K562 (cell line): ENCODE measurements around the gene FLAD1. TPM values are rescaled to one million over a fixed set of nuclear protein-coding genes. Genes with fewer than 3 reads are reported as not detected.

Experiments used
- BCL6 ChIP-seq: fragments of 250-450 bp; sonication (Bioruptor Pico); IDR thresholded peaks from 2 replicates; pipeline ENCODE4 v1.4.0; 2020
- CAMTA2 ChIP-seq: fragments of 250-450 bp; sonication (Bioruptor Pico); conservative IDR thresholded peaks from 2 replicates; pipeline ENCODE4 v1.5.1; 2022
- CC2D1A ChIP-seq: fragments of 450-650 bp; IDR thresholded peaks from 2 replicates; pipeline ENCODE4 v1.6.1; 2017; ENCODE audit warnings: mild to moderate bottlenecking
- ESRRB ChIP-seq: fragments of 250-450 bp; sonication (Bioruptor Pico); IDR thresholded peaks from 2 replicates; pipeline ENCODE4 v1.5.0; 2020; ENCODE audit warnings: mild to moderate bottlenecking, moderate library complexity, borderline replicate concordance
- FOXP1 ChIP-seq: sonication (generic); formaldehyde crosslinking; IDR thresholded peaks from 2 replicates; pipeline ENCODE4 v1.8.0; 2022; ENCODE audit warnings: mild to moderate bottlenecking, missing genetic modification reagents
- IRF2 ChIP-seq: sonication (generic); formaldehyde crosslinking; IDR thresholded peaks from 2 replicates; pipeline ENCODE4 v1.8.1; 2022; ENCODE audit warnings: mild to moderate bottlenecking, missing genetic modification reagents
- MIER1 ChIP-seq: fragments of 450-650 bp; IDR thresholded peaks from 2 replicates; pipeline ENCODE4 v1.6.1; 2016; ENCODE audit warnings: antibody characterized with exemption, mild to moderate bottlenecking, low read depth
- MYNN ChIP-seq, 2 experiments: sonication (generic); formaldehyde crosslinking in 1 of 2; IDR thresholded peaks; 2 replicates each; pipeline versions ENCODE4 v1.5.0 to v1.6.1; 2016 to 2020; ENCODE audit warnings: antibody characterized with exemption in 1 of 2, missing genetic modification reagents in 1 of 2
- NR3C1 ChIP-seq: sonication (generic); formaldehyde crosslinking; IDR thresholded peaks from 2 replicates; pipeline ENCODE4 v1.8.1; 2022; ENCODE audit warnings: missing genetic modification reagents
- PRMT5 ChIP-seq: sonication (generic); formaldehyde crosslinking; IDR thresholded peaks from 2 replicates; pipeline ENCODE4 v1.5.0; 2020; ENCODE audit warnings: missing genetic modification reagents
- RBM17 ChIP-seq: fragments of 200-400 bp; formaldehyde crosslinking; IDR thresholded peaks from 2 replicates; pipeline ENCODE4 v1.6.1; 2017; ENCODE audit warnings: low read depth, mild to moderate bottlenecking, low read length, borderline replicate concordance
- RFX1 ChIP-seq: fragments of 450-650 bp; IDR thresholded peaks from 2 replicates; pipeline ENCODE4 v1.6.1; 2016; ENCODE audit warnings: mild to moderate bottlenecking, moderate library complexity
- RFX5 ChIP-seq: IDR thresholded peaks from 2 replicates; pipeline ENCODE4 v1.6.1; 2011; ENCODE audit warnings: low read depth, mild to moderate bottlenecking, improper control_type of control experiment, low read length
- TAF15 ChIP-seq: fragments of 200-400 bp; formaldehyde crosslinking; IDR thresholded peaks from 2 replicates; pipeline ENCODE4 v1.6.1; 2017; ENCODE audit warnings: mild to moderate bottlenecking, low read depth, low read length, moderate library complexity
- TEAD4 ChIP-seq, 2 experiments: sonication (generic) in 1 of 2; formaldehyde crosslinking in 1 of 2; IDR thresholded peaks; 2 replicates each; pipeline versions ENCODE4 v1.6.1 to v1.8.0; 2012 to 2022; ENCODE audit warnings: borderline replicate concordance in 1 of 2, inconsistent platforms in 1 of 2, low read length in 1 of 2, mild to moderate bottlenecking in 1 of 2, missing genetic modification reagents in 1 of 2
- YY1 ChIP-seq, 3 experiments: IDR thresholded peaks; 2 replicates each; pipeline ENCODE4 v1.6.1; 2011; ENCODE audit warnings: low read length in 2 of 3, mild to moderate bottlenecking in 2 of 3, moderate library complexity in 2 of 3, borderline replicate concordance in 1 of 3, control low read depth in 1 of 3, low read depth in 1 of 3; ENCODE audit not compliant: insufficient read depth in 3 of 3, insufficient replicate concordance in 2 of 3, control insufficient read depth in 1 of 3, insufficient read length in 1 of 3; ENCODE audit errors: extremely low read depth in 1 of 3
- ZNF121 ChIP-seq: sonication (generic); formaldehyde crosslinking; conservative IDR thresholded peaks from 2 replicates; pipeline ENCODE4 v1.8.0; 2022; ENCODE audit warnings: missing genetic modification reagents
- ZNF584 ChIP-seq: fragments of 200-800 bp; sonication (Bioruptor generic); IDR thresholded peaks from 2 replicates; pipeline ENCODE4 v1.6.1; 2016; ENCODE audit warnings: low read depth, mild to moderate bottlenecking, missing genetic modification characterization, missing compliant biosample characterization
- ZSCAN32 ChIP-seq: fragments of 450-650 bp; formaldehyde crosslinking; IDR thresholded peaks from 2 replicates; pipeline ENCODE4 v1.4.0; 2020; ENCODE audit warnings: mild to moderate bottlenecking, moderate library complexity
- polyA plus RNA-seq, 8 experiments: library from polyadenylated mRNA; depleted of rRNA in 4 of 8; stranded (reverse) in 5 of 8; unstranded in 3 of 8; fragments of >200 nt; fragmentation: Nextera tagmentation in 2 of 8; fragmentation: Illumina TruSeq in 1 of 8; extraction: Ambion mirVana in 2 of 8; extraction: Trizol in 1 of 8; gene quantifications; 2 replicates each; pipeline versions ENCODE4 v1.2.1 to v1.2.3, GENCODE V29; 2011 to 2014; ENCODE audit warnings: inconsistent platforms in 1 of 8, missing spikeins in 1 of 8
- total RNA-seq, 7 experiments: library from RNA; depleted of rRNA in 6 of 7; stranded (reverse); fragments of >200 nt in 6 of 7; fragmentation: Illumina TruSeq in 2 of 7; extraction: Trizol in 2 of 7; gene quantifications; 2 replicates each; pipeline versions ENCODE4 v1.2.1 to v1.2.3, GENCODE V29; 2011 to 2021; ENCODE audit warnings: low replicate concordance in 1 of 7
- TF ChIP-seq, protein P1 (sequence below): fragments of 450-650 bp; formaldehyde crosslinking; IDR thresholded peaks from 2 replicates; pipeline ENCODE4 v1.4.0; 2022; ENCODE audit warnings: mild to moderate bottlenecking, moderate library complexity
- TF ChIP-seq, protein P2 (sequence below): fragments of 450-650 bp; formaldehyde crosslinking; IDR thresholded peaks from 2 replicates; pipeline ENCODE4 v1.4.0; 2022; ENCODE audit warnings: missing genetic modification characterization
- TF ChIP-seq, protein P3 (sequence below): fragments of 450-650 bp; conservative IDR thresholded peaks from 2 replicates; pipeline ENCODE4 v1.6.1; 2016; ENCODE audit warnings: missing genetic modification characterization, low read depth, mild to moderate bottlenecking, control low read depth, missing compliant biosample characterization
- TF ChIP-seq, protein P4 (sequence below), 2 experiments: fragments of 450-650 bp; IDR thresholded peaks; 2 replicates each; pipeline ENCODE4 v1.6.1; 2016

The FLAD1 gene
- total and polyA plus RNA-seq, 9 of the 15 experiments (the other 6 are each of a cell fraction or from before 2014, with no cell fraction given), result 24.9 to 85.8 (median 67.0) TPM

DNA sequence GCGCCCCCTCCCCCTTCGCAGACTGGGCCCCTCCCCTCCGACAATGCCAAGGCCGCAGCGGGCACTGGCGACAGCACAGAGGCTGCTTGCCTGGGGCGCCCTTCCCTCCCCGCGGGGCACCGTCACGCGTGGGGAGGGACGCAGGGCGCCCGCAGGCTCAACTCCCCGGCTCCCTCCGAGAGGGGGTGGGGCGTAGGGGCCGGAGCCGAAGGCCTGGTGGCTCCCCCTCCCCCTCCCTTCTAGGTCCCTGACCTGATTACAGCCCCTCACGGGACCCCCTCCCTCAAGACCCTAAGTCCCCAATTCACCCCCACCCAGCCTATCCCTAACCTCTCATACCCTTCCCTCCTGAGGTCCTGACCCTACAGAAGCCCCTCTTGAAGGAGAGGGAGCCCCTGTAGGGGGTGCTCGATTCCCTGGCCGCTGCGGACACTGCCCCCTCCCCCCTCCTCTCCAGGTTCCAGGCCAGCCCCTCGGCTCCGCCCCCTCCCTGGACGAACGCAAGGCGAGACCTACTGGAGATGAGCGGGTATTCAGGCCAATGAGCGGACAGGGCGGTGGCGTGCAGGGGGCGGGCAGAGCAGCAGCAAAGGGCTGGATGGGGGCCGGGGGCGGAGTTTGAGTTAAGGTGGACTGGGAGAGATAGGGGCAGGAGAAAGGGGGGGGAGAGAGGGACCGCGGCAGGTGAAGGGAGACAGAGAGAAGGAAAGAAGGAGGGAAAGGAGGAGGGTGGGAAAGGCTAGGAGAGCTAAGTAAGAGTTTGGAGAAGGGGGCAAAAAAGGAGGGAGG lies 18.7 kb downstream of the FLAD1 start (continued):
- TF ChIP-seq PRMT5 (CRISPR knock-in tag), result no peak
- TF ChIP-seq TAF15, result no peak
- TF ChIP-seq, protein P1, sequence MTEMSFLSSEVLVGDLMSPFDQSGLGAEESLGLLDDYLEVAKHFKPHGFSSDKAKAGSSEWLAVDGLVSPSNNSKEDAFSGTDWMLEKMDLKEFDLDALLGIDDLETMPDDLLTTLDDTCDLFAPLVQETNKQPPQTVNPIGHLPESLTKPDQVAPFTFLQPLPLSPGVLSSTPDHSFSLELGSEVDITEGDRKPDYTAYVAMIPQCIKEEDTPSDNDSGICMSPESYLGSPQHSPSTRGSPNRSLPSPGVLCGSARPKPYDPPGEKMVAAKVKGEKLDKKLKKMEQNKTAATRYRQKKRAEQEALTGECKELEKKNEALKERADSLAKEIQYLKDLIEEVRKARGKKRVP (CRISPR knock-in tag), result no peak
- TF ChIP-seq TEAD4 (IDR thresholded peaks at IDR 0.05; ENCODE audit: low read length), result no peak
- TF ChIP-seq TEAD4 (CRISPR knock-in tag; IDR thresholded peaks at IDR 0.05; ENCODE audit: borderline replicate concordance), result no peak
- no peak for TF ChIP-seq NR3C1 (CRISPR knock-in tag)
- TF ChIP-seq IRF2 (CRISPR knock-in tag), result no peak
- no peak for TF ChIP-seq CAMTA2 (CRISPR knock-in tag)
- no peak for TF ChIP-seq ZNF584 (CRISPR knock-in tag)
- TF ChIP-seq, protein P2, sequence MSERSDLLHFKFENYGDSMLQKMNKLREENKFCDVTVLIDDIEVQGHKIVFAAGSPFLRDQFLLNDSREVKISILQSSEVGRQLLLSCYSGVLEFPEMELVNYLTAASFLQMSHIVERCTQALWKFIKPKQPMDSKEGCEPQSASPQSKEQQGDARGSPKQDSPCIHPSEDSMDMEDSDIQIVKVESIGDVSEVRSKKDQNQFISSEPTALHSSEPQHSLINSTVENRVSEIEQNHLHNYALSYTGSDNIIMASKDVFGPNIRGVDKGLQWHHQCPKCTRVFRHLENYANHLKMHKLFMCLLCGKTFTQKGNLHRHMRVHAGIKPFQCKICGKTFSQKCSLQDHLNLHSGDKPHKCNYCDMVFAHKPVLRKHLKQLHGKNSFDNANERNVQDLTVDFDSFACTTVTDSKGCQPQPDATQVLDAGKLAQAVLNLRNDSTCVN, result peak; percentile 95
- TF ChIP-seq MIER1, result 0 out of 2 replicates have a peak, but pooled peaks have one; percentile 21
- TF ChIP-seq ZSCAN32 (CRISPR knock-in tag), result no peak
- no peak for TF ChIP-seq RFX1
- no peak for TF ChIP-seq BCL6 (CRISPR knock-in tag)
- TF ChIP-seq, protein P3, sequence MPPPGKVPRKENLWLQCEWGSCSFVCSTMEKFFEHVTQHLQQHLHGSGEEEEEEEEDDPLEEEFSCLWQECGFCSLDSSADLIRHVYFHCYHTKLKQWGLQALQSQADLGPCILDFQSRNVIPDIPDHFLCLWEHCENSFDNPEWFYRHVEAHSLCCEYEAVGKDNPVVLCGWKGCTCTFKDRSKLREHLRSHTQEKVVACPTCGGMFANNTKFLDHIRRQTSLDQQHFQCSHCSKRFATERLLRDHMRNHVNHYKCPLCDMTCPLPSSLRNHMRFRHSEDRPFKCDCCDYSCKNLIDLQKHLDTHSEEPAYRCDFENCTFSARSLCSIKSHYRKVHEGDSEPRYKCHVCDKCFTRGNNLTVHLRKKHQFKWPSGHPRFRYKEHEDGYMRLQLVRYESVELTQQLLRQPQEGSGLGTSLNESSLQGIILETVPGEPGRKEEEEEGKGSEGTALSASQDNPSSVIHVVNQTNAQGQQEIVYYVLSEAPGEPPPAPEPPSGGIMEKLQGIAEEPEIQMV, result no peak
- TF ChIP-seq YY1 (IDR thresholded peaks at IDR 0.05; ENCODE audit: borderline replicate concordance in 1 of 3, control insufficient read depth in 1 of 3, extremely low read depth in 1 of 3, insufficient read depth in 3 of 3, insufficient read length in 1 of 3, insufficient replicate concordance in 2 of 3, low read depth in 1 of 3, low read length in 2 of 3), result no peak
- no peak for TF ChIP-seq RBM17
- no peak for TF ChIP-seq ESRRB (CRISPR knock-in tag)
- TF ChIP-seq, protein P4, sequence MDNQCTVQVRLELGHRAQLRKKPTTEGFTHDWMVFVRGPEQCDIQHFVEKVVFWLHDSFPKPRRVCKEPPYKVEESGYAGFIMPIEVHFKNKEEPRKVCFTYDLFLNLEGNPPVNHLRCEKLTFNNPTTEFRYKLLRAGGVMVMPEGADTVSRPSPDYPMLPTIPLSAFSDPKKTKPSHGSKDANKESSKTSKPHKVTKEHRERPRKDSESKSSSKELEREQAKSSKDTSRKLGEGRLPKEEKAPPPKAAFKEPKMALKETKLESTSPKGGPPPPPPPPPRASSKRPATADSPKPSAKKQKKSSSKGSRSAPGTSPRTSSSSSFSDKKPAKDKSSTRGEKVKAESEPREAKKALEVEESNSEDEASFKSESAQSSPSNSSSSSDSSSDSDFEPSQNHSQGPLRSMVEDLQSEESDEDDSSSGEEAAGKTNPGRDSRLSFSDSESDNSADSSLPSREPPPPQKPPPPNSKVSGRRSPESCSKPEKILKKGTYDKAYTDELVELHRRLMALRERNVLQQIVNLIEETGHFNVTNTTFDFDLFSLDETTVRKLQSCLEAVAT (IDR thresholded peaks at IDR 0.05), result peak; percentile 91 to 92
- no peak for TF ChIP-seq MYNN (IDR thresholded peaks at IDR 0.05)
- TF ChIP-seq MYNN (CRISPR knock-in tag; IDR thresholded peaks at IDR 0.05), result no peak
- no peak; the same call in 1 of the 2 replicates for TF ChIP-seq CC2D1A
- TF ChIP-seq RFX5, result no peak
- no peak for TF ChIP-seq ZNF121
- no peak; the same call in 1 of the 2 replicates for TF ChIP-seq FOXP1 (CRISPR knock-in tag)
